ENCODE results near the gene ZNF366.

DNA sequence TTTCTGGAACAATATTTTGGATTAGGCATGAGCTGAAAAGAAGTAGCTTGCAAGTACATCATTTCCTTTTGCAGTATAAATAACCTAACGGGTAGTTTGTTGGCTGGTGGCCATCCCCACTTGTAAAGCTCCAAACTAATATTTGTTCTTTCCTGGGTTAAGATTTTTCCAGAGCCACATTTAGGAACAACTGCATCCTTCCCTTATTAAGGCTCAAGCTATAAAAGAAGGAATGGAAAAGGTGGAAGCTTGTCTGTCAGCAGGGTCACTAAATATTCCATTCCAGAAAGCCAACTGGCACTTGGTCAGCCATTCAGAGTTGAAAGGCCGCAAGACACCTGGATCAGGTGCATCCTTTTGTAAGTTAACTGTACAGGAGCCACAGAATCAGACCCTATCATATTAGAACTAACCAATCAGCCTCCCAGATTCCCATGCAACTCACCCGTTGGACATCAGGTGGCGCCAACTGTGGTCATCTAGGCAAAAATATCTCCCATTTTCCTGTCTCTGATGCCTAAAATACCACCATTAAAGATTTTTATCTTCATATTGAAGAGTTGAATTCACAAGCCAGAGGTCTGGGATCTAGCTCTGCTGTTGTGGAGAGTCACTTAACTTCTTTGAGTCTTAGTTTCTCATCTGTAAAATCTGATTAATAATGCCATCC lies 104.1 kb downstream of the ZNF366 start:
- no peak for TF ChIP-seq POLR2A (IDR thresholded peaks at IDR 0.05)
- TF ChIP-seq, protein P1, sequence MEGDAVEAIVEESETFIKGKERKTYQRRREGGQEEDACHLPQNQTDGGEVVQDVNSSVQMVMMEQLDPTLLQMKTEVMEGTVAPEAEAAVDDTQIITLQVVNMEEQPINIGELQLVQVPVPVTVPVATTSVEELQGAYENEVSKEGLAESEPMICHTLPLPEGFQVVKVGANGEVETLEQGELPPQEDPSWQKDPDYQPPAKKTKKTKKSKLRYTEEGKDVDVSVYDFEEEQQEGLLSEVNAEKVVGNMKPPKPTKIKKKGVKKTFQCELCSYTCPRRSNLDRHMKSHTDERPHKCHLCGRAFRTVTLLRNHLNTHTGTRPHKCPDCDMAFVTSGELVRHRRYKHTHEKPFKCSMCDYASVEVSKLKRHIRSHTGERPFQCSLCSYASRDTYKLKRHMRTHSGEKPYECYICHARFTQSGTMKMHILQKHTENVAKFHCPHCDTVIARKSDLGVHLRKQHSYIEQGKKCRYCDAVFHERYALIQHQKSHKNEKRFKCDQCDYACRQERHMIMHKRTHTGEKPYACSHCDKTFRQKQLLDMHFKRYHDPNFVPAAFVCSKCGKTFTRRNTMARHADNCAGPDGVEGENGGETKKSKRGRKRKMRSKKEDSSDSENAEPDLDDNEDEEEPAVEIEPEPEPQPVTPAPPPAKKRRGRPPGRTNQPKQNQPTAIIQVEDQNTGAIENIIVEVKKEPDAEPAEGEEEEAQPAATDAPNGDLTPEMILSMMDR (IDR thresholded peaks at IDR 0.05): no peak

All from uterus (tissue), 2 donors.